Fibroblast of skin of right quadriceps (primary cell): ENCODE data around the gene ZNF577.

Source experiments
- DNase-seq: peaks from one replicate; pipeline ENCODE4 v3.0.0-alpha.2; 2013

The ZNF577 gene

GRCh38 chr19:51861870-51862622 is 25.7 kb downstream of the ZNF577 start:
- no peak for DNase-seq

DNA sequence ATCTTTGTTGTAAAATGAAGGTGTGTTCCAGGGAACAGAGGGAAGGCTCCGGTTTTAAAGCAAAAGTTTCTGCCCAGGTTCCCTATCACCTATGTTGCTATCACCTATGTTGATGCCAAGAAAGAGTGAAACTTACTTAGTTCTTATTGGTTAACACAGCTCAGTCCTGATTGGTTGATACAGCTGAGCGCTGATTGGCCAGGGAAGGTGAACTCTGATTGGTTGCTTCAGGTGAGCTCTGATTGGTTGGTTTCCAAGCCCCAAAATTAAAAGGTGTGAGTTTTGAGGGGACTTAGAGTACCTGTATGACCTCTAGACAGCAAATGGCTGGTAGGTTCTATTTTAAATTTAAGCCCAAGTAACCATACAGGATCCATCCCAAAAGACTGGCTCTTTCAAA is 50.6 kb downstream of the ZNF577 start:
- DNase-seq, result no peak

DNA sequence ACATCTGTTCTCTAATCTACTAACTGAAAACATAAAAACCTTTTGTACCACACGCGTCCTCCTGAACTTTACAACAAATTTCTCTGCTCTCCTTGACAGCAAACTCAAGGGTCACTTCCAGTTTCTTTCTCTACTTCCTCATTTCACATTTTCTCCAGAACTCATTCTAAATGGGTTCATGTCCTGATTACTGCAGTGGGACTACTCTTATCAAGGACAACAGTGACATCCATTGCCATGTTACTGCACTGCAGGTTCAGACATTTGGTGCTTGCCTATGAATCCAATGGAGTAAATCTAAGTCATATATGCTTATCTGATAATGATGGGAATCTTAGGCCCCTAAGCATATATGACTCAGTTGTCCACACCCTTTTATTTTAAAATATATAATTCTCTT is 57.5 kb downstream of the ZNF577 start:
- no peak for DNase-seq

DNA sequence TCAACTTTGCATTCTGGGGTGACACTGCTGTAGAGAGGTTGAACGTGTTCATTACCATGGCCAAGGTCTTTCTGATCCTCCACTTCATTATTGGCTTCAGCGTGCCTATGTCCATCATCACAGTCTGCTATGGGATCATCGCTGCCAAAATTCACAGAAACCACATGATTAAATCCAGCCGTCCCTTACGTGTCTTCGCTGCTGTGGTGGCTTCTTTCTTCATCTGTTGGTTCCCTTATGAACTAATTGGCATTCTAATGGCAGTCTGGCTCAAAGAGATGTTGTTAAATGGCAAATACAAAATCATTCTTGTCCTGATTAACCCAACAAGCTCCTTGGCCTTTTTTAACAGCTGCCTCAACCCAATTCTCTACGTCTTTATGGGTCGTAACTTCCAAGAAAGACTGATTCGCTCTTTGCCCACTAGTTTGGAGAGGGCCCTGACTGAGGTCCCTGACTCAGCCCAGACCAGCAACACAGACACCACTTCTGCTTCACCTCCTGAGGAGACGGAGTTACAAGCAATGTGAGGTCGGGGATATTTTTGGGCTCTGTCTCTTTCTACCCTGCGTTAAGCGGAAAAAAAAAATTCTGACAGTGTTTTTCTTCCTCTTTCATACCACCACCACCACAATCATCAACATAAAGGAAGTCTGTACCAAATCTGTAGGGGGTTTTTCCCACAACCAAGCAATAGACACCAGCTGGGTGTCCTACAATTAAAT is 63.3 kb downstream of the ZNF577 start:
- DNase-seq, result no peak

DNA sequence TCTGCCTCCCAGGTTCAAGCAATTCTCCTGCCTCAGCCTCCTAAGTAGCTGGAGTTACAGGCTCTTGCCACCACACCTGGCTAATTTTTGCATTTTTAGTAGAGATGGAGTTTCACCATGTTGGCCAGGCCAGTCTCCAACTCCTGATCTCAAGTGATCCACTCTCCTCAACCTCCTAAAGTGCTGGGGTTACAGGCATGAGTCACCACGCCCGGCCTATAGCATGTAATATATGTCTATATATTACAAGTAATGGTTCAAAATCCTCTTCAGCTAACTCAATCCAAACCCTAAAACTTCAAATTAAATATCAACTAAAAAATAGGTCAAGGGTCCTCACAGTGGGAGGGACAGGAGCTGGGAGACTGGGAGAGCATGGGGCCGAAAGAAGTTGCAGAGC is 64.8 kb downstream of the ZNF577 start:
- no peak for DNase-seq

DNA sequence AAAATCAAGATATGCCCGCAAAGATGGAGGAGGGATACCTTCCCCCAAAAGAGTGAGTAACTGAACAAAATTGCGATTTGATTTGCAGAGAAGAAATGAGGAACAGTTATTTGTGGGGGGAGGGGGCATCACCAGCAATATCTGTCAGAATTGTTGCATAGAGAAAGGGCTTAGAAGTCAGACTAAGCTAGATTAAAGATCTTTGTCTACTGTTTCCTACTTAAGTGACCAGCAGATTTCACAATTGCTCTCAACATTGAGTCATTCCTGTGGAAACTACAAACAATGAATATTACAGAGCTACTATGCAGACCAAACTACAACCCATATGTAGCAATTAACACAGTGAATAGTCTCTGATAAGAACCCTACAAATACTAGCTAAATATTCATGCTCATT is 65.4 kb downstream of the ZNF577 start:
- DNase-seq, result no peak

GRCh38 chr19:51821921-51822320 is 65.8 kb downstream of the ZNF577 start:
- DNase-seq, result no peak

GRCh38 chr19:51821456-51821855 is 66.3 kb downstream of the ZNF577 start:
- no peak for DNase-seq
